Inflammatory macrophage treated with lipopolysaccharide for 4 hours (primary cell): ENCODE data around the gene FNDC10.
A peak's percentile ranks its signal among the peaks of the same experiment; 100 is the strongest.
"Not testable (repeated sequence)": the region's sequence is repeated elsewhere in the genome, so short reads cannot be mapped to it uniquely, and the experiment has no call there.

Experiments
- DNase-seq: peaks from one replicate; pipeline ENCODE4 v3.0.0-alpha.2; 2020

The FNDC10 gene

DNA sequence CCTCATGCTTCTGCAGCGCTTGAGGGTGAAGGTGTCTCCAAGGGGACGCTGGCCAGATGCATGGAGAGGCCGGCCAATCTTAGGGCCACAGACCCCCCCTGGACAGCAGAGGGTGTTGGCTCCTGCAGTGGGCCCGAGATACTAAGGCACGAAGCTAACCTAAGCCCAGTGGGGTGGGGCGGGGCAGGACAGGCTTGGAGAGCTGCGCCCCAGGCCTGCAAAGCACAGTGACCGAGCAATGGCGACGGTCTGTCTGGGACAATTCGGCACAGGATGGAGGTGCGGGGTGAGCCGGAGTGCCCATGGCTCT, 1.3 kb downstream of the FNDC10 start:
- no peak for DNase-seq

DNA sequence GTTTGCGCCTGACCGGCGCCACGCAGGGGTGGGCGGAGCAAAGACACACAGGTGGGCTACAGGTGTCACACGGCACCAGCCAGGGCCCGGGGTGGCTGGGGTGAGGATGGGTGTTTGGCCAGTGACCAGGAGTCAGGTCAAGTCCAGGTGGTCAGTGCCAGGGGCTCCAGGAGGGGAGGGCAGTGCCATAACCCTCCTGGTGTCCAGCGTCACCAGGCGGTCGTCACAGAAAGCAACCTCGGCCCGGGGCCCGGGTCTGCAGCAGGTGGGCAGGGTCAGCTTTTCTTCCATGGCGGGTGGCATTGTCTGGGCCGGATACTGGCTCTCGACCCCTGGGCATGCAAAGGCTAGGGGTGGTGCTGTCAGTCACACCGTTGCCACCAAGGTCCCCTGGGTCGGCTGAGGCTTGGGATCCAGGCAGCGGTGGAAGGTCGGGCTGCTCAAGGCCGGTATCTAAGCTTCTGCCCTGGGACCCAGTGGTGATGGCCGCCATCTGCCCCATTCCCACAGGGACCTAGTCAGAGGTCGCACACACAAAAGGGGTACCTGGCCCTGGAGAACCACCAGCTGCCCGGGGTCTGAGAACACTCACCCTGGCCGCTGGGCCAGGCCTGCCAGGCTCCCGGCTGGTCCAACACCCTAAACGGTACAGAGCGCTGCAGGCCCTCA, 1.8 kb downstream of the FNDC10 start:
- no peak for DNase-seq

DNA sequence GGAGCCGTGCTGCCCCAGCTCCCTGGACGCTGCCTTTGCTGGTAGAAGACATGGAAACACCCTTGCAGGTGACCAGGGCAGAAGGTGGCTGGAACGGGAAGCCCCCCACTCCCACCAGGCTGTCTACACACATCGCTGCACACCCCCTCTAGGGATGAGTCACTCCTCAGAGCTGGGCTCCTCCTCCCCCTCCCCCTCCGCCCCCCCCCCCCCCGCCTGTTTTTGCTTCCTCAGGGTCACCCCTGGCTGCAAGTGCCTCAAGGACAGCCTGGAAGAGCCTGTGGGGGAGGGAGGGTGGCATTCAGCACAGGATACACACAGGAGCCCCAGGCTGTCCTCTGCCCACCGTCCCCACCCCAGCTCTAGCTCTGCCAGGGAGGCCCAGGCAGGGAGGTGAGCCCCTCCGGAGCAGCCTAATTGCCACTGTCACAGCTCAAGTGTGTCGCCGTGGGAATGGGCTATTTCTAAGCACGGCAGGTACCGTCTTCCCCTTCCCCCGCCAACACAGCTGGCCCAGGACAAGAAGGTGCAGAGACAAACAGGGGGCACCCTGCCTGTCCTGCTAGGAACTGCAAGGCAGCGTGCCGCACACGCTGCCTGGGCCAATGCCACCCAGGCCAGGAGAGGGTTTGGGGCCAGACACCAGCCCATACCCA, 2.5 kb downstream of the FNDC10 start:
- no peak for DNase-seq

- DNase-seq = no peak
Observed at GRCh38 chr1:1596493-1597274, 3.3 kb downstream of the FNDC10 start.

DNA sequence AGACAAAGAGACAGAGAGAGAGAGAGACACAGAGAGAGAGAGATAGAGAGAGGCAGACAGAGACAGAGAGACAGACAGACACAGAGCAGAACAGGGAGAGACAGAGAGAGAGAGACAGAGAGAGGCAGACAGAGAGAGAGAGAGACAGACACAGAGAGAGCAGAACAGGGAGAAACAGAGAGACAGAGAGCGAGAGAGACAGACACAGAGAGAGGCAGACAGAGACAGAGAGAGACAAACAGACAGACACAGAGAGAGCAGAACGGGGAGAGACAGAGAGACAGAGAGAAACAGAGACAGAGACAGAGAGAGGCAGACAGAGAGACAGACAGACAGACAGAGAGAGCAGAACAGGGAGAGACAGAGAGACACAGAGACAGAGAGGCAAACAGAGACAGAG, 4.6 kb downstream of the FNDC10 start:
- DNase-seq = not testable (repeated sequence)

GRCh38 chr1:1594602-1595260, 5.2 kb downstream of the FNDC10 start:
- no peak for DNase-seq

DNA sequence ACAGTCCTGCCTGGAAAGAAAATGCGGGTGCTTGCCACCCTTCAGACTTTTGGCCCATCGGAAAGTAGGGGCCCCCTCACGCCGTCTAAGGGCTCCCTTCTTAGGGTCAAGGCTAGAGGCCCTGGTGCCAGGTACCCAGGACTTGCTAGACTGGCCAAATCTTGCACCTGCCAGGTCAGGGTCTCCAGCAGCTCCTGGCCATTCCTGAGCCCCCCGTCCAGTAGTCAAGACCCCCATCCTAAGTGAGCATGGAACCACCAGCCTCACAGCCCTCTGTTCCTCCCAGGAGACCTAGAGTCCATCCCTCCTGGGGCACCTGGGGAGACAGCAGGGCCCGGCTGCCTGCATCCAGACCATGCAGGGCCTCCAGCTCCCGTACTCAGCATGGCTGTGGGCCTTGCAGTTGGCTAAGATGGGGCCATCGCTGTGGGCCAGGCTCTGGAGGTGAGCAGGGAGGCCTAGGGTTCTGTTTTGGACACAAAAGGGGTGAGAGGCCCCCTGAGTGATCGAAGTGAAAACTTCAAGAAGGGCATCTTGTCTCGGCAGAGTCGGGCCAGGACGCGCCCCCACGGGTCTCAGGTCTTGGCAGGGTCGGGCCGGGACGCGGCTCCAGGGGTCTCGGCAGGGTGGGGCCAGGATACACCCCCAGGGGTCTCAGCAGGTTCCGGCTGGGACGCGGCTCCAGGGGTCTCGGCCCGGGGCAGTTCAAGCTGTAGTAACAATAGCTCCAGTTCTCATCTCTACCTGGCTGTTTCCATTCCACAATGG, 5.9 kb downstream of the FNDC10 start:
- no peak for DNase-seq

GRCh38 chr1:1591452-1591851, 8.5 kb downstream of the FNDC10 start:
- DNase-seq = peak; percentile 63

DNA sequence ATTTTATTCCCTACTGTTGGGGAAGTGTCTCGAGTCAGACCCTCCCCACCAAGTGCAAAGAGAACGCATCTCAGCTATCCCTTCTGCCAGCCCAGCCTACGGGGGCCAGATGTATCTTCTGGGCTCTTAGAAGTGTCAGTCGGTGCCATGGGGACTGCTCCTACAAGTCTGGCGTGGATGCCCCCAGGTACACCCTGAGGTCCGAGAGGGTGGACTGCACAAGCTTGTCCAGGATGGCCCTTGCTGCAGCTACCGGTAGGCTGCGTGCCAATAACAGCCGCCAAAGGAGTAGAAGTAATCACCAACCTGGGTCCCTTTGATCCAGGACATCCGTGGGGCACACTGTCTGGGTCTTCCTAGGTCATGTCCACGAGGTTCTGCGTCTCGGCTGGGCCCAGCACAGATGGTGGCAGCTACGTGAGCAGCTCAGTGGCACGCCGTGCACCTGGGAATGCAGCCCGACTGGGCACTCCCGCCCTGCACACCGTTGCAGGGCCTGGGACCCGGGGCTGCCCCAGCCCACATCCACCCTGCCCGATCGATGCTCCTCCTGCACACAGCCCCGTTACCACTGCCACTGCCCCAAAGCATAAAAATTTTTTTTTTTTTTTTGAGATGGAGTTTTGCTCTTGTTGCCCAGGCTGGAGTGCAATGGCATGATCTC, 16.5 kb downstream of the FNDC10 start:
- DNase-seq = no peak

- DNase-seq = no peak
Observed at GRCh38 chr1:1582585-1583346, 17.2 kb downstream of the FNDC10 start.

DNA sequence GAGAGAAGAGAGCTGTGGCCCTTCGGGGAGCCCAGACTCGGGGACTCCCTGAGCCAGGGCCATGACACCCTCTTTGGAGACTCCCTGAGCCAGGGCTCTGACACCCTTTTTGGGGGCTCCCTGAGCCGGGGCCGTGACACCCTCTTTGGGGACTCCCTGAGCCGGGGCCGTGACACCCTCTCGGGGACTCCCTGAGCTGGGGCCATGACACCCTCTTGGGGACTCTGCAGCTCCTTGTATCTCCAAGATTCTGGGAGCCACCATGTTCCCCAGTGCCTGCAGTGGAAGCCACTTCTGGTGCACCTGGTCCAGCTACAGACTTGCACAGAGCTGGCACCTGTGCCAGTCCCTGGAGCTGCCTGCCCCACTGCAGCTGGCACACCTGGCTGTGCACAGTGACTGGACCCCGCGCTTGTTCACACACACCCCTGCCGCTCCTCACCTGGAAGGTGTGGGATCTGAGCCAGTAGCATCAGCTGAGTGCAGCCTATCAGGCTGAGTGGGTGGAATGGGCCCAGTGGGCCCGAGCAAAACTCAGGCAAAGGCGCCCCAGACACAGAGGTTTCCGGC, 21.5 kb downstream of the FNDC10 start:
- no peak for DNase-seq

GRCh38 chr1:1577367-1578011, 22.4 kb downstream of the FNDC10 start:
- DNase-seq = no peak

- peak; percentile 92 for DNase-seq
Observed at GRCh38 chr1:1574721-1575537, 25.0 kb downstream of the FNDC10 start, which contains the start of gene SSU72. Gene SSU72, minus strand, starts transcription at chr1:1574863. Its CDS starts 306 bp downstream, at chr1:1574557.

DNA sequence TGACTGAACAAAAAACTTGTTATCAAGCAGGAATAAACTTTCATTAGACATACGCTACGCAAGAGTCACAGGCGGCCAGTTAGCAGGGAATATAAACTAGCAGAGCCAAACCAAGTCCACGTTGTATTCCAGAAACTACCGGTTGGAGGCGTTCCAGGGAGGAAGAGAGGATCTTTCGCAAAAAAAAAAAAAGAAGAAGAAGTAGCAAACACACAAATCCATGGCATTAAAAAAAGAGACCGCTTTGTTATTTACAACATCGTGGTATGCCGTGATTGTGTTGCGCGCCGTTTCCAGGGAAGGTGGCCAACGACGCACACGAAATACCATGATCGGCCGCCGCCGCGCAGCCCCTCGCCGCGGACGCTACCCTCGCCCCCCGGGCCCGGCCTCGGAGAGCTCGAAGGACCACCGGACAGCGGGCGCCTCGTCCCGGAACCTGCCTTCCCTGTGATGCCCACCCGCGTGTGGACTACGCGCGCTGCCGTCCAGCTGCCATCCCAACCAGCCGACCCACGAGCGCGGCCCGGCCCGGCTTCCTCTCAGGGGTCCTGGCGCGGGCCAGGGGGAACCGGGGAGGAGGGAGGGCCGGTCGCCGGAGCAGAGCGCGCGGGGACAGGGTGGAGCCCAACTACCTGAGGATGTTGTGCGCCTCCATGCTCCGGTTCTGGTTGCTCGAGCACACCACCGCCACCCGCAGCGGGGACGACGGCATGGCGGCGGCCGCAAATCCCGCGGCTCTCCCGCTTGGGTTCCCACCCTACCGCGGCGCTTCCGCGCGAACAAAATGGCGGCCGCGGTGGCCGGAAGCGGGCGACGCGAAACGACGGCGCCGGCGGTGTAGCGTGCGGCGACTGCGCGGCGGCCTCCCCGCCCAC, 25.9 kb downstream of the FNDC10 start:
- DNase-seq = peak; percentile 80

DNA sequence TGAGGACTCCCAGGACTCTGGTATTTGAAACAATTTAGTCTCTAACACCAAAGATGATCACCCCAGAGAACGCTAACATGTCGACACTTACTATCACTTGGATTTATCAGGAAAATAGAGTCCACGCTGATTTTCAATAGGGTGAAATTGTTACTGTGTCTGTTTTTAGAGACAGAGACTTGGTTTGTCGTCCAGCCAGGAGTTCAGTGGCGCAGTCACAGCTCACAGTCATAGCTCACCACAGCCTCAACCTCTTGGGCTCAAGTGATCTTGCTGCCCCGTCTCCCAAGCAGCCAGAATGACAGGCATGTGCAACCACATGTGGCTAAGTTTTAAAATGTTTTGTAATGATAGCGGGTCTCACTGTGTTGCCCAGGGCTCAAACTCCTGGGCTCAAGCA, 30.6 kb downstream of the FNDC10 start:
- no peak for DNase-seq

DNA sequence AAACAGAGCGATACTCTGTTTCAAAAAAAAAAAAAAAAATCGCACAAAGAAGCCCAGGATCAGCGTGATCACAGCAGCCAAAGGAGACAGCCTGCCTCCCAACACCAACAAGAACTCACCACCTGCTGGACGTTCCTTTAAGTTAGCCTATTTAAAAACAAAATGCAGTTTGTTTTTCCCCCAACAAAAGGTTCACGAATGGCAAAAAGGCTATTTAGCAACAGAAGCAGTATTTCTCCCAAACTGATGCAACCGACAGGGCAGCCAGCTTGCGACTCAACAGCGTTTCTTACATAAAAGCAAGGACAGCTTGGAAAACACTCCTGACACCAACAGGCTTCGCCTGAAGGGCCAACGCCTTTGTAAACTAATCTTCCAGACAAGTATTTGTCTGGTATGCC, 32.0 kb downstream of the FNDC10 start:
- peak; percentile 5 for DNase-seq

DNA sequence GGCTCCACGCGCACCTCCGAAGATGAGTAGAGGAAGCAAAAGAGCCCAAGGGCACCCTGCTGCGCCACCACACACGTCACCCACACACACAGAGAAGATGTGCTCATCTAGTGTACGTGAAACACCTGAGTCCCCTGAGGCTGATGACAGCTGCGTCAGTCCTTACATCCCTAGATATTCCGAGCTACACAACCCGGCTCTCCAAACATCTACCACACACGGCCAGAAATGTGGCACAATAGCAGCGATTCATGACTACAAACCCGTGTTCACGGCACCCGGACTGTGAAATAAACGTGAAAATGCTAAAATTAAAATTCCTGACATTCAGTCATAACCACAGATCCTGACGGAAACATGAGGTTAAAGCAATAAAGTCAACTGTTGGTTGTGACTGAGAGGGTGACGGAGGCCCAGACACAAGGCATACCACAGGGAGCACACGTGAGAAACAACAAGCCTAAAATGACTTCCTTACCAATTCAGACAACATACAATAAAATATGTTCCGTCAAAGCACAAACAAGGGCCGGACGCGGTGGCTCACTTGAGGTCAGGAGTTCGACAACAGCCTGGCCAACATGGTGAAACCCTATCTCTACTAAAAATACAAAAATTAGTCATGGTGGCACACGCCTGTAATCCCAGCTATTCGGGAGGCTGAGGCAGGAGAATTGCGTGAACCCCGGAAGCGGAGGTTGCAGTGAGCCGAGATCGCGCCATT, 32.6 kb downstream of the FNDC10 start:
- DNase-seq = no peak

GRCh38 chr1:1565340-1565739, 34.6 kb downstream of the FNDC10 start:
- no peak for DNase-seq
